Measurements from ENCODE around the gene ELP4. TPM values are rescaled to one million over a fixed set of nuclear protein-coding genes. Genes with fewer than 3 reads are reported as not detected.

ELP4 gene
- total and polyA plus RNA-seq, 11 donors, result 8.5 to 20.7 (median 14.1) TPM

GRCh38 chr11:31676280-31676982, 166.9 kb downstream of the ELP4 start:
- TF ChIP-seq POLR2A (IDR thresholded peaks at IDR 0.05), result no peak
- TF ChIP-seq CTCF (IDR thresholded peaks at IDR 0.05), result no peak
- Histone ChIP-seq H3K4me3 (no peak overlapping the region), H3K9me3 (peaks cover 0 to 8% (median 0%) of the 10 kb centered on the region in 12 donors), H3K27ac (no peak overlapping the region), H3K4me1 (no peaks in the 10 kb centered on the region), H3K36me3 (peaks cover 0 to 3% (median 0%) of the 10 kb centered on the region in 9 donors), H3K27me3 (no peaks in the 10 kb centered on the region)
- ATAC-seq (no peak), DNase-seq (no peak)
- WGBS, 4 donors, result 86 to 94% (median 88%) methylated on average over 1 of the region's 1 CpG
- intact Hi-C loops (cut with DNase I), result no loop called here

- peaks cover 0 to 3% (median 0%) of the 10 kb centered on the region in 9 donors for H3K36me3 ChIP-seq
- no peak overlapping the region for H3K27ac ChIP-seq
- WGBS, 4 donors, result 95 to 99% (median 97%) methylated on average over 3 of the region's 3 CpGs
- TF ChIP-seq CTCF (IDR thresholded peaks at IDR 0.05), result no peak
- no peak for TF ChIP-seq POLR2A (IDR thresholded peaks at IDR 0.05)
- H3K4me3 ChIP-seq, result no peak overlapping the region
- intact Hi-C loops (cut with DNase I), result no loop called here
- DNase-seq (no peak), ATAC-seq (no peak)
- no peaks in the 10 kb centered on the region for H3K4me1 ChIP-seq
- H3K9me3 ChIP-seq, result peaks cover 0 to 8% (median 0%) of the 10 kb centered on the region in 12 donors
- H3K27me3 ChIP-seq, result no peaks in the 10 kb centered on the region
Measured at GRCh38 chr11:31680770-31681169, 171.2 kb downstream of the ELP4 start.

GRCh38 chr11:31687256-31687655, 177.7 kb downstream of the ELP4 start:
- Histone ChIP-seq H3K27ac (no peak overlapping the region), H3K36me3 (no peaks in the 10 kb centered on the region), H3K4me3 (no peak overlapping the region), H3K27me3 (no peaks in the 10 kb centered on the region), H3K9me3 (no peaks in the 10 kb centered on the region), H3K4me1 (no peaks in the 10 kb centered on the region)
- TF ChIP-seq CTCF (IDR thresholded peaks at IDR 0.05) (no peak), POLR2A (IDR thresholded peaks at IDR 0.05) (no peak)
- intact Hi-C loops (cut with DNase I), result no loop called here
- WGBS, 4 donors, result 94 to 100% (median 97%) methylated on average over 1 of the region's 1 CpG
- no peak for DNase-seq
- no peak for ATAC-seq

GRCh38 chr11:31687861-31688260, 178.3 kb downstream of the ELP4 start:
- Histone ChIP-seq H3K27ac (no peak overlapping the region), H3K36me3 (no peaks in the 10 kb centered on the region), H3K27me3 (no peaks in the 10 kb centered on the region), H3K4me1 (no peaks in the 10 kb centered on the region), H3K9me3 (no peaks in the 10 kb centered on the region), H3K4me3 (no peak overlapping the region)
- DNase-seq (no peak), ATAC-seq (no peak)
- TF ChIP-seq POLR2A (IDR thresholded peaks at IDR 0.05) (no peak), CTCF (IDR thresholded peaks at IDR 0.05) (no peak)
- 88 to 94% (median 89%) methylated on average over 4 of the region's 4 CpGs for WGBS, 4 donors
- intact Hi-C loops (cut with DNase I), result no loop called here
